T-cell (primary cell): ENCODE measurements around the gene AMFR. TPM values are rescaled to one million over a fixed set of nuclear protein-coding genes. Genes with fewer than 3 reads are reported as not detected.

Source experiments
- ATAC-seq, 4 experiments: fragments of 200-7000 bp in 3 of 4; fragments of 150-1000 bp in 1 of 4; cut with Tn5 transposase; replicated peaks in 1 of 4; 1 replicate in 3 of 4; 2 replicates in 1 of 4; pipeline ENCODE4 v1.10.0; 2021; ENCODE audit warnings: moderate library complexity in 3 of 4, mild to moderate bottlenecking in 2 of 4, moderate number of reproducible peaks in 1 of 4
- CTCF ChIA-PET, 2 donors: fragments of 300-600 bp; sonication (Branson Sonifier 250); formaldehyde crosslinking; loops; one replicate each; lab custom pipeline; 2022; ENCODE audit warnings: antibody characterized with exemption in 2 of 2; lab: Charles Lee
- POLR2A ChIA-PET, 2 donors: fragments of 300-600 bp; sonication (Branson Sonifier 250); formaldehyde crosslinking; loops; one replicate each; lab custom pipeline; 2022; ENCODE audit warnings: antibody characterized with exemption in 2 of 2; lab: Charles Lee
- DNase-seq, 35 experiments: peaks; one replicate each; pipeline versions ENCODE4 v3.0.0 to v3.0.0-alpha.2; 2013 to 2023
- H3K27ac ChIP-seq: one replicate; pipeline ENCODE4 v1.5.1; 2013; ENCODE audit warnings: low read length
- H3K27me3 ChIP-seq, 2 experiments: replicated peaks in 1 of 2; 1 replicate in 1 of 2; 2 replicates in 1 of 2; pipeline versions ENCODE4 v1.6.1 to v1.7.0; 2013; ENCODE audit warnings: low read length in 1 of 2, mixed read lengths in 1 of 2; ENCODE audit not compliant: control insufficient read depth in 2 of 2, insufficient read depth in 2 of 2; ENCODE audit errors: extremely low read depth in 1 of 2
- H3K36me3 ChIP-seq, 2 donors: 1 replicate in 1 of 2; 2 replicates in 1 of 2; pipeline versions ENCODE4 v1.6.1 to v1.7.0; 2013; ENCODE audit warnings: low read length in 1 of 2; ENCODE audit not compliant: control insufficient read depth in 2 of 2, insufficient read depth in 1 of 2; ENCODE audit errors: extremely low read depth in 1 of 2
- H3K4me1 ChIP-seq, 2 experiments: 1 replicate in 1 of 2; 2 replicates in 1 of 2; pipeline versions ENCODE4 v1.6.1 to v1.7.0; 2013; ENCODE audit warnings: low read length in 2 of 2, mixed read lengths in 1 of 2; ENCODE audit not compliant: insufficient read depth in 2 of 2, control insufficient read depth in 1 of 2; ENCODE audit errors: extremely low read depth in 1 of 2
- H3K4me3 ChIP-seq, 2 donors: 1 replicate in 1 of 2; 2 replicates in 1 of 2; pipeline versions ENCODE4 v1.5.1 to v1.7.0; 2013; ENCODE audit warnings: mild to moderate bottlenecking in 2 of 2, low read length in 1 of 2, moderate library complexity in 1 of 2; ENCODE audit not compliant: control insufficient read depth in 1 of 2; ENCODE audit errors: extremely low read depth in 1 of 2
- H3K9me3 ChIP-seq: 2 replicates; pipeline ENCODE4 v1.7.0; 2013
- H3K27ac Mint-ChIP-seq, 2 donors: one replicate each; pipeline ENCODE4 v1.8.0; 2020 to 2021; ENCODE audit warnings: mild to moderate bottlenecking in 2 of 2, mixed read lengths in 2 of 2
- H3K27me3 Mint-ChIP-seq, 2 donors: one replicate each; pipeline ENCODE4 v1.8.0; 2021 to 2022; ENCODE audit warnings: mixed read lengths in 2 of 2
- H3K36me3 Mint-ChIP-seq: one replicate; pipeline ENCODE4 v1.8.0; 2021; ENCODE audit warnings: mixed read lengths
- H3K4me1 Mint-ChIP-seq, 3 donors: one replicate each; pipeline ENCODE4 v1.8.0; 2020 to 2022; ENCODE audit warnings: mixed read lengths in 3 of 3, mild to moderate bottlenecking in 1 of 3
- H3K4me3 Mint-ChIP-seq, 3 donors: one replicate each; pipeline ENCODE4 v1.8.0; 2020 to 2022; ENCODE audit warnings: mild to moderate bottlenecking in 3 of 3, mixed read lengths in 3 of 3, moderate library complexity in 3 of 3
- H3K9me3 Mint-ChIP-seq, 3 donors: one replicate each; pipeline ENCODE4 v1.8.0; 2020 to 2022; ENCODE audit warnings: mixed read lengths in 3 of 3
- WGBS: methylation state at CpG from one replicate; pipeline ENCODE4 v1.1.5; 2013; ENCODE audit warnings: missing lambda C conversion rate; ENCODE audit not compliant: insufficient coverage; 5-methylcytosine and 5-hydroxymethylcytosine counted together
- total RNA-seq, 35 experiments: library from RNA in 6 of 35; stranded (reverse) in 6 of 35; fragments of 120-200 nt in 1 of 35; gene quantifications; one replicate each; pipeline versions ENCODE4 v1.2.1 to v1.2.4 and lab custom pipeline; 2013 to 2026

The AMFR gene
- total RNA-seq, 5 donors from 2014 or later (not counting 1 experiment from before 2014, with no cell fraction given) = 60.4 to 71.9 (median 68.4) TPM

DNA sequence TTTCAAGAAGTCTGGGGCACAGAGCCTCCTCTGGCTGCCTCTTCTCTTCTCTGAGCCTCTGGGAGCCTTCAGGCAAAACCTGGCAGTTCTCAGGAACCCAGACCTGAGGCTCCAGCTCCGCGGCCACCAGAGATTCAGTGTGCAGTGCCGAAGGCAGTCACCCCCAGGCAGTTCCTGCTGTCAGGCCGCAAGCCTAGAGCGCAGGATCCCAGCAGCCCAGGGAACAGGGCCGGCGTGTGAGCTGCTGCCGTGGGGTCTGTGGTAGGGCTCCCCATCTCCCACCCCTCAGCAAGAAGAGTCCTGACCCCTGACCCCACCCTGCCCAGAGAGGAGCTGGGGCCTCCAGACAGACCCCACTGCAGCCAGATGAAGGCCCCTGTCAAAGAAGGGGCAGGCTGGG is 78.2 kb downstream of the AMFR start:
- Histone ChIP-seq H3K9me3 (no peaks in the 10 kb centered on the region), H3K4me3 (no peak overlapping the region), H3K27ac (no peak overlapping the region), H3K36me3 (no peaks in the 10 kb centered on the region), H3K4me1 (no peaks in the 10 kb centered on the region), H3K27me3 (peaks cover 0 to 3% of the 10 kb centered on the region in 2 experiments)
- POLR2A ChIA-PET = interaction anchor here in 1 of 2 donors (0.6 kb wide), 2 partner anchors 14 to 29 kb away, joined by 3 read pairs; no protein-coding TSS in a partner anchor
- CTCF ChIA-PET = no interaction called here
- ATAC-seq (no peak), DNase-seq (no peak)
- Mint-ChIP-seq H3K36me3 (no peaks in the 10 kb centered on the region), H3K27ac (no peak overlapping the region), H3K27me3 (no peaks in the 10 kb centered on the region), H3K9me3 (no peaks in the 10 kb centered on the region), H3K4me1 (no peaks in the 10 kb centered on the region), H3K4me3 (no peak overlapping the region)
- 95% methylated on average over 5 of the region's 8 CpGs for WGBS

DNA sequence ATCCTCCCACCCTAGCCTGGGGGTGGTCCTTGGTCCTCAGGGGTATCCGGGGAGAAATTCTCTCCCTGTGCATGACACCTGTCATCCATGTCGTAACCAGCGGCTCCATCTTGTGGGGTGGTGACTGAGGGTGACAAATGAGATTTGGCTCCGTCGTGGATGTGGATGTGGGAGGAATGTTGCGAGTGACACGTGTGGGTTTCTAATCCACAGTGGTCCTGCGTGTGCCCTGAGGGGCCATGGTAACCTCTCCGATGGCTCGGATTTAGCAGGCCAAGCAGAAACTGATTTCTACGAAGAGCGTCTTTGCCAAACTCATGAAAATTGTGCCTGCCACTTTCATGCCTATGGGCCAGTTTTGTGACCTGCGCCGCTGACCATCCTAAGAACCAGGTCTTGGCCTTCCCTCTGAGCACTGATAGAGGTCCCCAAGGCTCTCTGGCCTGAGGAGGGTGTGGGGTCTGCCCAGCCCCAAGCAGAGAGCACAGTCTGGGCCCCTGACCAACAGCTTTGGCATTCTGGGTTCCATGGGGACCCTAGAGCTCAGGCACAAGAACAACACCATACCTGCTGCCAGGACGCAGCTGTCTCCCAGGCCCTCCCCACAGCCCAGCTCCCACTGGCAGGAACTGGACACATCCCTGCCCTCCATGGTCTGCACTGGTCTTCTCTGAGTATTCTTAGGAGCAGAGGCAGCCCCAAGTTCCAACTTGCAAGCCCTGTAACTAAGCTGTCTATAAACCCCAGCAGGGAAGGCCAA is 79.0 kb downstream of the AMFR start:
- Mint-ChIP-seq H3K9me3 (no peaks in the 10 kb centered on the region), H3K27me3 (no peaks in the 10 kb centered on the region), H3K27ac (peak overlapping the region in 1 of 2 donors; percentile 56), H3K4me3 (no peak overlapping the region), H3K36me3 (no peaks in the 10 kb centered on the region), H3K4me1 (no peaks in the 10 kb centered on the region)
- DNase-seq (no peak), ATAC-seq (no peak)
- H3K27me3 ChIP-seq = peaks cover 0 to 3% of the 10 kb centered on the region in 2 experiments
- H3K27ac ChIP-seq = no peak overlapping the region
- H3K4me1 ChIP-seq = no peaks in the 10 kb centered on the region
- no peaks in the 10 kb centered on the region for H3K9me3 ChIP-seq
- POLR2A ChIA-PET = no interaction called here
- no peaks in the 10 kb centered on the region for H3K36me3 ChIP-seq
- no peak overlapping the region for H3K4me3 ChIP-seq
- CTCF ChIA-PET = no interaction called here
- 94% methylated on average over 14 of the region's 15 CpGs for whole genome bisulfite sequencing

DNA sequence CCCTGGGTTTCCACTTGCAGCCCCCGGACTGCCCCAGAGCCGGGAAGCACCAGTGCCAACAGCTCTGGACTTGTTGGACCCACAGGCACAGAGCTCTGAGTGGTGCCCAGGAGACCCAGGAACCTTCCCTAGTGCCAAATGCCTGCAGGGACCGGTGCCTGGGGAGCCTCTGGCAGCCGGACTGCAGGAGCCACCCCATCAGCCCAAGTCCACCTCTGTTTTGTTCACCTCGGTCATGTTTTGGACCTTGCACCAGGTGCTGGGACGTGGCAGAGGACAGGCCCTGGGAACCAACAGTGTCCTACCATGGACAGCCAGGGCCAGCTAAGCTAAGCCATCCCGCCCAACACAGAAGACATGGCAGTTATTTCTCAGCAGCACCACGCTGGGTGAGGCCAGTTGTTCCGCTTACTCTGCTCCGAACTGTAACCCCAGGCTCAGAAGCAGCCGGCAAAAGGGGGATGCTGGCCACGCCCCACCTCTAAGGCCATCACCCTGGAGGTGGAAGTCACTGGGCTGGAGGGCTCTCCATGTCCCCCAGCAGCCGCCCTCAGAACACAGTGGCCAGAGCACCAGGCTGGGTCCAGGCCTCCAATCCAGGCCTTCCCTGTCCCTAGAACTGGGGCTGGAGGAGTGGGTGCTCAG is 79.8 kb downstream of the AMFR start:
- Mint-ChIP-seq H3K36me3 (no peaks in the 10 kb centered on the region), H3K9me3 (no peaks in the 10 kb centered on the region), H3K4me3 (no peak overlapping the region), H3K27me3 (no peaks in the 10 kb centered on the region), H3K27ac (no peak overlapping the region), H3K4me1 (no peaks in the 10 kb centered on the region)
- 86% methylated on average over 13 of the region's 13 CpGs for WGBS
- Histone ChIP-seq H3K4me1 (no peaks in the 10 kb centered on the region), H3K4me3 (no peak overlapping the region), H3K9me3 (no peaks in the 10 kb centered on the region), H3K27me3 (peaks cover 0 to 3% of the 10 kb centered on the region in 2 experiments), H3K27ac (no peak overlapping the region), H3K36me3 (no peaks in the 10 kb centered on the region)
- no peak for DNase-seq
- no peak for ATAC-seq
- ChIA-PET CTCF (no interaction called here), POLR2A (no interaction called here)

DNA sequence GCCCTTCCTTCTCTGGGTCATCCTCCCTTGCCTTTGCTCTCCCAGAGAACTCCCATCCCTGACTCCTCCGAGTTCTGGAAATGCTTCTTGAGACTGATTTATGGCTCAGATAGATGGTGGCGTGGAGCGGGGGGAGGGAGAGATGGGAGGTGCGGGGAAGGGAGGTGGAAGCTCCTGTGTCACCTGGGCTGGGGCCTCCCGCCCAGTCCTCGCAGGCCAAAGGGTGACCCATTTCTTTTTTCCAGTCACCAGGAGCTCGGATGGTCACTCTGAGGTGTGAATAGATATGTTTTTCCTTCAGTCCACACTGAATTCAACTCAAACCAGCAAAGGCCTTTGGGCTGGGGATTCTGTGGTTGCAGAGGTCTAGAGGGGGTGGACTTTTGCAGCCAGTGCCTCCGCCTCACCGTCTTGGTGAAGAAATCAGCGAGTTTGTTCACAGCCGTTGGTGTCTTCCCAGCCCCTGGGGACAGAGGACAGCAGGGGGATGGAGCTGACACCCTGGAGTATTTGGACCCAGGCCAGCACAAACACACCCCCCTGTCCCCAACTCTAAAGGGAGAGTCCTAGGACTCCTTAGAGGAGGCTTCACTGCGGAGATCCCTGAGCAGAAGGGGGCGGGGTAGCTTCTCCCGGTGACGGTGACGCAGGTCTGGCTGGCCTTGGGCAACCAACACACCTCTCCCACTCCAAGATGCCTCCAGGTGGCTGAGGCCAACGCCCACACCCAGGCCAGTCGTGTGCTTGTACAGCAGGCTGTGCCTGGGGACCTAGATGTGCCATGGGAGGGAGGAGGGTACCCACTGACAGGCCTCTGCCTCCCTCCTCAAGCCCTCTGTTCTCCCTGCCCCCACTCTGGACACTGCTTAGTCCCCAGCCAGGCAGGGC is 80.6 kb downstream of the AMFR start:
- DNase-seq = no peak
- Mint-ChIP-seq H3K27ac (no peak overlapping the region), H3K9me3 (no peaks in the 10 kb centered on the region), H3K4me3 (no peak overlapping the region), H3K36me3 (no peaks in the 10 kb centered on the region), H3K27me3 (no peaks in the 10 kb centered on the region), H3K4me1 (no peaks in the 10 kb centered on the region)
- ChIA-PET CTCF (no interaction called here), POLR2A (no interaction called here)
- H3K27ac ChIP-seq = no peak overlapping the region
- no peaks in the 10 kb centered on the region for H3K9me3 ChIP-seq
- no peaks in the 10 kb centered on the region for H3K36me3 ChIP-seq
- ATAC-seq = no peak
- H3K4me3 ChIP-seq = no peak overlapping the region
- 91% methylated on average over 6 of the region's 18 CpGs for WGBS
- no peaks in the 10 kb centered on the region for H3K4me1 ChIP-seq
- peaks cover 0 to 2% of the 10 kb centered on the region in 2 experiments for H3K27me3 ChIP-seq

DNA sequence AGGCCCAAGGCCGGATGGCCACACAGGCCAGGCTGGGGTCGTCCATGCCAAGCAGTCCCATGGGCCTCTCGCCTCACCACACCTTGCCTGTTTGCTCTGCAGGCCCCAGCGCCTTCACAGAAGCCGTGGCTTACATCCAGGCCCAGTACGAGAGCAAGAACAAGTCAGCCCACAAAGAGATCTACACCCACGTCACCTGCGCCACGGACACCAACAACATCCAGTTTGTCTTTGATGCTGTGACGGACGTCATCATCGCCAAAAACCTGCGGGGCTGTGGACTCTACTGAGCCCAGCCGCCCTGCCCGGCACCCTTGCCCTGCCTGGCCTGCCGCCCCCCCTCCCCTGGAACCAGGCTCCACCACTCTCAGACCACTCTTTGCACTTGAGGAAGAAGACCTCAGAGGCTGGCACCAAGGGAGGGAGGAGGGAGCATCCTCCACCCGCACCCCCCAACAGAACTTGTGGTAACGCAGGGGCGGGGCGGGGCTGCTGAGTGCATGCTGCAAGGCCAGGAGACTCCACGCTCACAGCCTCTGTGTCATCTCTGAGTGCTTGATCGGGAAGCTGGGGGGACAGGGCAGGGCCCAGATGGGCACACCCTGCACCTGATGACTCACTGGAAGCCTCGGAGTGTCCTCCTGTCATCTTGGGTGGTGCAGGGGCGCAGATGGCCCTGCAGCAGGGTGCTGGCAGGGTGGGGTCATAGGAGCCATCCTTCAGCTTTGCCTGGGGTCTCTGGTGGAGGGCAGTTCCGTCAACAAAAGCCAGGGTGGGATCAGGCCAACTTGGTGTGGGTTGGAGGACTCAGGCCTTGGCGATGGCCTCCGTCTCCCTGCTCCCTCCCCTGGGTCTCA is 81.5 kb downstream of the AMFR start:
- POLR2A ChIA-PET = no interaction called here
- DNase-seq (no peak), ATAC-seq (no peak)
- WGBS = 88% methylated on average over 14 of the region's 27 CpGs
- CTCF ChIA-PET = no interaction called here
- Mint-ChIP-seq H3K9me3 (no peaks in the 10 kb centered on the region), H3K4me1 (no peaks in the 10 kb centered on the region), H3K27me3 (no peaks in the 10 kb centered on the region), H3K4me3 (no peak overlapping the region), H3K36me3 (no peaks in the 10 kb centered on the region), H3K27ac (no peak overlapping the region)
- Histone ChIP-seq H3K27me3 (no peaks in the 10 kb centered on the region), H3K27ac (no peak overlapping the region), H3K9me3 (no peaks in the 10 kb centered on the region), H3K36me3 (no peaks in the 10 kb centered on the region), H3K4me1 (no peaks in the 10 kb centered on the region), H3K4me3 (no peak overlapping the region)
